Measurements from ENCODE around the gene AUTS2.

- TF ChIP-seq POLR2A (IDR thresholded peaks at IDR 0.05) = no peak
- no peak for TF ChIP-seq CTCF (IDR thresholded peaks at IDR 0.05)
Measured at GRCh38 chr7:69691327-69691726, 93.1 kb downstream of the AUTS2 start.
